IPS-18c (cell line): Measurements from ENCODE around the gene KDM4B.

Source experiments
- H3K4me3 ChIP-seq: 2 replicates; pipeline ENCODE4 v1.7.0; 2013; ENCODE audit warnings: low read depth, mild to moderate bottlenecking, low read length, moderate library complexity; ENCODE audit not compliant: insufficient read depth
- H3K9me3 ChIP-seq: one replicate; pipeline ENCODE4 v1.6.1; 2013; ENCODE audit warnings: mild to moderate bottlenecking, low read length, moderate library complexity; ENCODE audit not compliant: control insufficient read depth, insufficient read depth

Gene KDM4B

GRCh38 chr19:5079071-5079774, 110.3 kb downstream of the KDM4B start:
- Histone ChIP-seq H3K9me3 (no peaks in the 10 kb centered on the region), H3K4me3 (no peak overlapping the region)

- Histone ChIP-seq H3K9me3 (no peaks in the 10 kb centered on the region), H3K4me3 (no peak overlapping the region)
These were observed 111.2 kb downstream of the KDM4B start for GRCh38 chr19:5080030-5080654.

- H3K9me3 ChIP-seq, result peaks cover 2% of the 10 kb centered on the region
- no peak overlapping the region for H3K4me3 ChIP-seq
These were observed 111.9 kb downstream of the KDM4B start for GRCh38 chr19:5080809-5081208.

- no peak overlapping the region for H3K4me3 ChIP-seq
- H3K9me3 ChIP-seq, result peaks cover 2% of the 10 kb centered on the region
These were observed 112.7 kb downstream of the KDM4B start for GRCh38 chr19:5081443-5082161.

GRCh38 chr19:5083547-5083965, 114.6 kb downstream of the KDM4B start:
- Histone ChIP-seq H3K9me3 (peaks cover 2% of the 10 kb centered on the region), H3K4me3 (no peak overlapping the region)

- peaks cover 2% of the 10 kb centered on the region for H3K9me3 ChIP-seq
- H3K4me3 ChIP-seq, result no peak overlapping the region
These were observed 116.7 kb downstream of the KDM4B start for GRCh38 chr19:5085566-5085965.

- Histone ChIP-seq H3K9me3 (peaks cover 2% of the 10 kb centered on the region), H3K4me3 (no peak overlapping the region)
These were observed 117.3 kb downstream of the KDM4B start for GRCh38 chr19:5086230-5086629.

- Histone ChIP-seq H3K9me3 (peaks cover 2% of the 10 kb centered on the region), H3K4me3 (no peak overlapping the region)
These were observed 118.0 kb downstream of the KDM4B start for GRCh38 chr19:5086725-5087439.

GRCh38 chr19:5089283-5089682, 120.4 kb downstream of the KDM4B start:
- Histone ChIP-seq H3K4me3 (no peak overlapping the region), H3K9me3 (peaks cover 2% of the 10 kb centered on the region)

- peaks cover 2% of the 10 kb centered on the region for H3K9me3 ChIP-seq
- H3K4me3 ChIP-seq, result no peak overlapping the region
These were observed 121.6 kb downstream of the KDM4B start for GRCh38 chr19:5090465-5091017.

- no peak overlapping the region for H3K4me3 ChIP-seq
- no peaks in the 10 kb centered on the region for H3K9me3 ChIP-seq
These were observed 122.2 kb downstream of the KDM4B start for GRCh38 chr19:5091018-5091683.

GRCh38 chr19:5091684-5092480, 123.0 kb downstream of the KDM4B start:
- H3K9me3 ChIP-seq, result no peaks in the 10 kb centered on the region
- H3K4me3 ChIP-seq, result no peak overlapping the region

GRCh38 chr19:5092481-5092843, 123.5 kb downstream of the KDM4B start:
- H3K4me3 ChIP-seq, result no peak overlapping the region
- no peaks in the 10 kb centered on the region for H3K9me3 ChIP-seq

GRCh38 chr19:5093297-5093928, 124.5 kb downstream of the KDM4B start:
- no peak overlapping the region for H3K4me3 ChIP-seq
- H3K9me3 ChIP-seq, result no peaks in the 10 kb centered on the region

GRCh38 chr19:5093948-5094718, 125.2 kb downstream of the KDM4B start:
- Histone ChIP-seq H3K4me3 (no peak overlapping the region), H3K9me3 (peaks cover 2% of the 10 kb centered on the region)
